SK-N-DZ (cell line): ENCODE results near the gene PHF8.

Experiments
- DNase-seq: peaks from one replicate; pipeline ENCODE4 v3.0.0-alpha.2; 2015; ENCODE audit warnings: low spot score
- small RNA-seq, 2 experiments: library from RNA; depleted of rRNA; stranded (forward); fragments of <200 nt; gene quantifications; one replicate each; pipeline ENCODE3, GENCODE V24; 2014

Gene PHF8

GRCh38 chrX:54024350-54024749, 19.9 kb downstream of the PHF8 start:
- DNase-seq: no peak

- DNase-seq: no peak
Measured at GRCh38 chrX:54012830-54013500, 31.3 kb downstream of the PHF8 start.

GRCh38 chrX:54007682-54008081, 36.6 kb downstream of the PHF8 start:
- DNase-seq: no peak

GRCh38 chrX:53997724-53998123, 46.5 kb downstream of the PHF8 start:
- DNase-seq: no peak

GRCh38 chrX:53992589-53992988, 51.7 kb downstream of the PHF8 start:
- DNase-seq: no peak

- no peak for DNase-seq
Measured at GRCh38 chrX:53990171-53990570, 54.1 kb downstream of the PHF8 start.

GRCh38 chrX:53984895-53985294, 59.4 kb downstream of the PHF8 start:
- no peak for DNase-seq

- no peak for DNase-seq
Measured at GRCh38 chrX:53974529-53974928, 69.7 kb downstream of the PHF8 start.

- DNase-seq: no peak
Measured at GRCh38 chrX:53969540-53969939, 74.7 kb downstream of the PHF8 start.

- no peak for DNase-seq
Measured at GRCh38 chrX:53950130-53950733, 94.0 kb downstream of the PHF8 start.

GRCh38 chrX:53940180-53940579, 104.1 kb downstream of the PHF8 start:
- no peak for DNase-seq

- no peak for DNase-seq
Measured at GRCh38 chrX:53939127-53939526, 105.1 kb downstream of the PHF8 start.

GRCh38 chrX:53930515-53931380, 113.5 kb downstream of the PHF8 start:
- no peak for DNase-seq

GRCh38 chrX:53926030-53926429, 118.2 kb downstream of the PHF8 start:
- DNase-seq: no peak

- DNase-seq: no peak
Measured at GRCh38 chrX:53918702-53919101, 125.6 kb downstream of the PHF8 start.

- no peak for DNase-seq
Measured at GRCh38 chrX:53900623-53901022, 143.7 kb downstream of the PHF8 start.

- DNase-seq: no peak
Measured at GRCh38 chrX:53895270-53895669, 149.0 kb downstream of the PHF8 start.

Small RNA genes lying within 50 kb of the gene (small RNA-seq; reads per million reads assigned to genes)
- 0.89 to 2.6 reads per million in 2 experiments for gene RNA5SP505
